ENCODE results near the gene PPARD. TPM values are rescaled to one million over a fixed set of nuclear protein-coding genes. Genes with fewer than 3 reads are reported as not detected.

Gene PPARD
- total and polyA plus RNA-seq, 2 donors (not counting 1 experiment from before 2014, with no cell fraction given): 14.8 to 16.3 TPM

- no peak overlapping the region for H3K4me3 ChIP-seq (replicated peaks in 1 of 4; ENCODE audit: control extremely low read depth in 1 of 4, insufficient read depth in 1 of 4, low read depth in 3 of 4, low read length in 4 of 4)
- TF ChIP-seq CTCF (conservative IDR thresholded peaks at IDR 0.05 in 1 of 2, IDR thresholded peaks at IDR 0.05 in 1 of 2; ENCODE audit: low read depth in 1 of 2, low read length in 2 of 2): no peak
- no peak for TF ChIP-seq EZH2 (IDR thresholded peaks at IDR 0.05; ENCODE audit: low read length, missing control alignments)
Observed at GRCh38 chr6:35381132-35381531, 38.8 kb downstream of the PPARD start.

GRCh38 chr6:35382015-35382414 lies 39.7 kb downstream of the PPARD start:
- Histone ChIP-seq H3K4me1 (ENCODE audit: control insufficient read depth, extremely low read depth, insufficient read depth, low read length) (peaks cover 21% of the 10 kb centered on the region), H3K79me2 (ENCODE audit: control insufficient read depth, insufficient read depth, low read length) (peaks cover 22% of the 10 kb centered on the region)

More at GRCh38 chr6:35381132-35381531, 38.8 kb downstream of the PPARD start:
- Histone ChIP-seq H3K9ac (ENCODE audit: insufficient read depth, low read length) (no peak overlapping the region), H3K27me3 (ENCODE audit: control insufficient read depth, insufficient read depth, low read length) (no peaks in the 10 kb centered on the region), H4K20me1 (ENCODE audit: control insufficient read depth, extremely low read depth, insufficient read depth, low read length) (no peaks in the 10 kb centered on the region), H3K4me2 (ENCODE audit: extremely low read depth, insufficient read depth, low read length) (peak overlapping the region; percentile 57), H3K4me1 (ENCODE audit: control insufficient read depth, extremely low read depth, insufficient read depth, low read length) (peaks cover 25% of the 10 kb centered on the region), H3K36me3 (ENCODE audit: control insufficient read depth, insufficient read depth, low read length) (no peaks in the 10 kb centered on the region), H2AFZ (ENCODE audit: low read length) (no peak overlapping the region), H3K27ac (ENCODE audit: insufficient read depth, low read length) (peak overlapping the region; percentile 39), H3K9me3 (ENCODE audit: control insufficient read depth, insufficient read depth, low read depth, low read length) (no peaks in the 10 kb centered on the region), H3K79me2 (ENCODE audit: control insufficient read depth, insufficient read depth, low read length) (peaks cover 22% of the 10 kb centered on the region)
- DNase-seq (ENCODE audit: low read depth in 2 of 2): peak; percentile 66 to 75

GRCh38 chr6:35385457-35386202 lies 43.3 kb downstream of the PPARD start:
- no peak overlapping the region for H3K9ac ChIP-seq (ENCODE audit: insufficient read depth, low read length)
- no peaks in the 10 kb centered on the region for H3K36me3 ChIP-seq (ENCODE audit: control insufficient read depth, insufficient read depth, low read length)
- H4K20me1 ChIP-seq (ENCODE audit: control insufficient read depth, extremely low read depth, insufficient read depth, low read length): no peaks in the 10 kb centered on the region
- no peaks in the 10 kb centered on the region for H3K27me3 ChIP-seq (ENCODE audit: control insufficient read depth, insufficient read depth, low read length)
- no peak overlapping the region for H2AFZ ChIP-seq (ENCODE audit: low read length)
- H3K79me2 ChIP-seq (ENCODE audit: control insufficient read depth, insufficient read depth, low read length): peaks cover 7% of the 10 kb centered on the region
- H3K4me3 ChIP-seq (replicated peaks in 1 of 4; ENCODE audit: control extremely low read depth in 1 of 4, insufficient read depth in 1 of 4, low read depth in 3 of 4, low read length in 4 of 4): no peak overlapping the region
- TF ChIP-seq CTCF (conservative IDR thresholded peaks at IDR 0.05 in 1 of 2, IDR thresholded peaks at IDR 0.05 in 1 of 2; ENCODE audit: low read depth in 1 of 2, low read length in 2 of 2): no peak
- TF ChIP-seq EZH2 (IDR thresholded peaks at IDR 0.05; ENCODE audit: low read length, missing control alignments): no peak
- H3K4me2 ChIP-seq (ENCODE audit: extremely low read depth, insufficient read depth, low read length): no peak overlapping the region
- H3K4me1 ChIP-seq (ENCODE audit: control insufficient read depth, extremely low read depth, insufficient read depth, low read length): peaks cover 12% of the 10 kb centered on the region
- no peak overlapping the region for H3K27ac ChIP-seq (ENCODE audit: insufficient read depth, low read length)
- H3K9me3 ChIP-seq (ENCODE audit: control insufficient read depth, insufficient read depth, low read depth, low read length): no peaks in the 10 kb centered on the region
- peak; percentile 50 to 57 for DNase-seq (ENCODE audit: low read depth in 2 of 2)

More at GRCh38 chr6:35382015-35382414, 39.7 kb downstream of the PPARD start:
- Histone ChIP-seq H3K36me3 (ENCODE audit: control insufficient read depth, insufficient read depth, low read length) (no peaks in the 10 kb centered on the region), H3K27ac (ENCODE audit: insufficient read depth, low read length) (no peak overlapping the region), H3K9ac (ENCODE audit: insufficient read depth, low read length) (no peak overlapping the region), H2AFZ (ENCODE audit: low read length) (no peak overlapping the region), H3K4me3 (replicated peaks in 1 of 4; ENCODE audit: control extremely low read depth in 1 of 4, insufficient read depth in 1 of 4, low read depth in 3 of 4, low read length in 4 of 4) (no peak overlapping the region), H3K9me3 (ENCODE audit: control insufficient read depth, insufficient read depth, low read depth, low read length) (no peaks in the 10 kb centered on the region), H3K27me3 (ENCODE audit: control insufficient read depth, insufficient read depth, low read length) (no peaks in the 10 kb centered on the region), H4K20me1 (ENCODE audit: control insufficient read depth, extremely low read depth, insufficient read depth, low read length) (no peaks in the 10 kb centered on the region), H3K4me2 (ENCODE audit: extremely low read depth, insufficient read depth, low read length) (no peak overlapping the region)
- no peak for DNase-seq (ENCODE audit: low read depth in 2 of 2)
- TF ChIP-seq EZH2 (IDR thresholded peaks at IDR 0.05; ENCODE audit: low read length, missing control alignments) (no peak), CTCF (conservative IDR thresholded peaks at IDR 0.05 in 1 of 2, IDR thresholded peaks at IDR 0.05 in 1 of 2; ENCODE audit: low read depth in 1 of 2, low read length in 2 of 2) (no peak)
